Measurements from ENCODE around the gene RNF39.
"Not testable (repeated sequence)": the region's sequence is repeated elsewhere in the genome, so short reads cannot be mapped to it uniquely, and the experiment has no call there.

RNF39 gene, protein sequence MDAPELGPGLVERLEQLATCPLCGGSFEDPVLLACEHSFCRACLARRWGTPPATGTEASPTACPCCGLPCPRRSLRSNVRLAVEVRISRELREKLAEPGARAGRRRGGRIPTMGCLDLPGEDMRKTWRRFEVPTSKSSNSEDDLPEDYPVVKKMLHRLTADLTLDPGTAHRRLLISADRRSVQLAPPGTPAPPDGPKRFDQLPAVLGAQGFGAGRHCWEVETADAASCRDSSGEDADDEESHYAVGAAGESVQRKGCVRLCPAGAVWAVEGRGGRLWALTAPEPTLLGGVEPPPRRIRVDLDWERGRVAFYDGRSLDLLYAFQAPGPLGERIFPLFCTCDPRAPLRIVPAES

DNA sequence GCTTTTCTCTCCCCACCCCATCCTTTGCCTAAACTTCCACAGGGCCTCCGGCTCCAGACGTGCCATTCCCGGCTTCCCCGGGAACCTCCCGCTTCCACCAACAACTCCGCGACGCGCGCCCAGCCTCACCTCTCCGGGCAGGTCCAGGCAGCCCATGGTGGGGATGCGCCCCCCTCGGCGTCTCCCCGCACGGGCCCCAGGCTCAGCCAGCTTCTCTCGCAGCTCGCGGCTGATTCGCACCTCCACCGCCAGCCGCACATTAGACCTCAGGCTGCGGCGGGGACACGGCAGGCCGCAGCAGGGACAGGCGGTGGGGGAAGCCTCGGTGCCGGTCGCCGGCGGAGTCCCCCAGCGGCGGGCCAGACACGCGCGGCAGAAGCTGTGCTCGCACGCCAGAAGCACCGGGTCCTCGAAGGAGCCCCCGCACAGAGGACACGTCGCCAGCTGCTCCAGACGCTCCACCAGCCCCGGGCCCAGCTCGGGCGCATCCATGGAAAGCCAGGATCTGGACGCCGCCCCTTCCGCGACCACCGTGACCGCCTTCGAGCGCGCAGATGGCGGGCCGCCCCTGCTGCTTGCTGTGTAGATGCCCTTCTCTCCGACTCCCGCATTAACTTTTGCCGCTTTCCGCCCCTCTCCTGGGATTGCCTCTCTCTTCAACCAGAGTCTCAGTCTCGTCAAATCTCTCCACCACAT lies at the start of gene RNF39:
TSS of gene RNF39 (minus strand) at position 676 of the 696 bp plus-strand sequence. CDS start at position 492, 184 bp downstream.
- DNase-seq (ENCODE audit: low read depth in 3 of 3, low spot score in 1 of 3) = no peak

DNA sequence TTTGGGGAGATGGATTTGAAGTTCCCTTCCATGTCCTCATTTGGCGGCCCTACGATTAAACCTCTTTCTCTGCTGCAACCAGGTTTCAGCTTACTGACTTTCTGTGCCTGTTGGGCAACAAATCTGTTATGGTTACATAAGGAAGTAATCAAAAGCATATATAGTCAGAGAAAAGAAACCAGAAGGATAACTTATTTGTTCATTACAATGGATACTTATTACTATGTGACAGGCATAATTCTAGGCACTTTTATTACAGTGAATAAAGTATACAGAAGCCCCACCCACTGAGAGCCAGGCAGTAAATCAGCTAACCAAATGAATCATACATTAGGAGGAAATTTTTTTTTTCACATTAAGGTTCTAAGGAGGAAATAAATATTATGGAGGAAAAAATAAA lies 46.9 kb upstream of the RNF39 start:
- no peak for DNase-seq (ENCODE audit: low read depth in 3 of 3, low spot score in 1 of 3)

DNA sequence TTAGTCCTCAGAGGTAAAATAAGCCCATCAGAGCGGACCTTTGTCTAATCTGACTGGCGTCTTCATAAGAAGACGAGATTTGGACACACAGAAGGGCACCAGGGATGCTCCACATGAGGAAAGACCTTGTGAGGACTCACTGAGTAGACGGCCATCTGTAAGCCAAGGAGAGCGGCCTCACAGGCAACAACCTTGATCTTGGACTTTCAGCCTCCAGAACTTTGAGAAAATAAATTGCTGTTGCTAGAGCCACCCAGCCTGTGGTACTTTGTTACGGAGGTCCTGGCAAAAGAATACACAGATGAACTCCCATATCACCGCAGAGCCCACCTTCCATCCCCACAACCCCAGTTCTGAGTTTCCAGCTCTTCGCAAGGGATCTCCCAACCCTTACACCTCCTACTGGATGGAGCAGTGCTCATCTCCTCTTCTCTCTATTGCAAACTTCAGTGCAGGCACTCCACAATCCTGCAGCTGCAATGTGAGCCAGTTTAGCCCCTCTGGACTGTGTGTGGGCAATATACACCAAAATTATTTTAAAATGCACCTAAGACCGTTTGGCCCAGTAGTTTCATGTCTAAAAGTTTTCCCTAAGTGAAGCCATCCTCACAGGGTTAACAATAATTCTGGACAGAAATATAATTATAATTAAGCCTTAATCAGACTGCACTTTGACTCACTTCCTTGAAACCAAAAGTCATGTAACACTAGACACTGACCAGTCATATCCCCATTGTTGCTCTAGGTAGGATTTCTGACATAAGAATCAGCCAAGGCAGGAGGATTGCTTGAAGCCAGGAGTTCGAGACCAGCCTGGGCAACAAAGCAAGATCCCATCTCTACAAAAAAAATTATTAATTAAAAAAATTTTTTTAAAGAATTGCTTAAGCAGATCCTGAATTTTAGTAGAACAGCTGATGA lies 46.1 kb upstream of the RNF39 start:
- DNase-seq (ENCODE audit: low read depth in 3 of 3, low spot score in 1 of 3) = no peak

DNA sequence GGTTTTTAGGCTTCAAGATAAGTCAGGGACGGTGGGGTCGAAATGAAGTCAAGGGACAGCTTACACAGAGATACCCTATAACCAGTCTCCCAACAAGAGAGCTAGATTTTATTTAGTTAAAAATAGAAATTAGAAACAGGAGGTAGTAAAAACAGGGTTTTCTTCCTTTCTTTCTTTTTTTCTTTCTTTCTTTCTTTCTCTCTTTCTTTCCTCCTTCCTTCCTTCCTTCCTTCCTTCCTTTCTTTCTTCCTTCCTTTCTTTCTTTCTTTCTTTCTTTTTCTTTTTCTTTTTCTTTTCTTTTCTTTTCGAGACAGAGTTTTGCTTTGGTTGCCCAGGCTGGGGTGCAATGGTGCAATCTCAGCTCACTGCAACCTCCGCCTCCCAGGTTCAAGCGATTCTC lies 43.1 kb upstream of the RNF39 start:
- not testable (repeated sequence) for DNase-seq (ENCODE audit: low read depth in 3 of 3, low spot score in 1 of 3)

DNA sequence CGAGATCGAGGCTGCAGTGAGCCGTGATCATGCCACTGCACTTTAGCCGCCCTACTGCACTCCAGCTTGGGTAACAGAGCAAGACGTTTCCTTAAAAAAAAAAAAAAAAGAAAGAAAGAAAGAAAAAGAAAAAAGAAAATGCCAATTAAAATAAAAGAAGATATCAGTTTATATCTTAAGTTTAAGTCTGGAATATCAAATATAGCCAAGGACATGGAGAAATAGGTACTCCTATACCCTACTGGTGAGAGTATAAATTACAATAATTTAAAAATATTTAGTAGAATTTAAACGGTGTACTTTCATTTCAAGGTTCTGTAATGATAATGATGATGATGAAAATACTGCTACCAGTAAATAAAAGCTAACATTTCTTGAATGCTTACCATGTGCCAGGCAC lies 41.2 kb upstream of the RNF39 start:
- DNase-seq (ENCODE audit: low read depth in 3 of 3, low spot score in 1 of 3) = no peak

DNA sequence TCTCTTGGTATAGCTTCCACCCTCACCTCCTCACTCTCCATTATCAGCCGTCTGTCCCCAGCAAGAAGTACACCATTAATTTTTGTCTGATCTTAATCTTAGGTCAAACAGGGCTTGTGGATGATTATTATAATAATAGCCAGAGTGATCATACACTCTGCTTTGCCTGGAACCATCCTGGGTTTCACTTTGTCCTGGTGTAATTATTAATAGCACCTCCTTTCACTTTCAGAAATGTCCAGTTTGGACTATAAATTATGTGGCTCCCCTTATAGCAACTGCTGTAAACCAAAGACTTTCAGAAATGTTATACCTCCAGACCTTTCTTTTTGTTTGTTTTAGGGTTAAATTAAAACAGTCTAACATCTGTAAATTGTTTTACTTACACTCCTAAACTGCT lies 38.3 kb upstream of the RNF39 start:
- DNase-seq (ENCODE audit: low read depth in 3 of 3, low spot score in 1 of 3) = no peak

DNA sequence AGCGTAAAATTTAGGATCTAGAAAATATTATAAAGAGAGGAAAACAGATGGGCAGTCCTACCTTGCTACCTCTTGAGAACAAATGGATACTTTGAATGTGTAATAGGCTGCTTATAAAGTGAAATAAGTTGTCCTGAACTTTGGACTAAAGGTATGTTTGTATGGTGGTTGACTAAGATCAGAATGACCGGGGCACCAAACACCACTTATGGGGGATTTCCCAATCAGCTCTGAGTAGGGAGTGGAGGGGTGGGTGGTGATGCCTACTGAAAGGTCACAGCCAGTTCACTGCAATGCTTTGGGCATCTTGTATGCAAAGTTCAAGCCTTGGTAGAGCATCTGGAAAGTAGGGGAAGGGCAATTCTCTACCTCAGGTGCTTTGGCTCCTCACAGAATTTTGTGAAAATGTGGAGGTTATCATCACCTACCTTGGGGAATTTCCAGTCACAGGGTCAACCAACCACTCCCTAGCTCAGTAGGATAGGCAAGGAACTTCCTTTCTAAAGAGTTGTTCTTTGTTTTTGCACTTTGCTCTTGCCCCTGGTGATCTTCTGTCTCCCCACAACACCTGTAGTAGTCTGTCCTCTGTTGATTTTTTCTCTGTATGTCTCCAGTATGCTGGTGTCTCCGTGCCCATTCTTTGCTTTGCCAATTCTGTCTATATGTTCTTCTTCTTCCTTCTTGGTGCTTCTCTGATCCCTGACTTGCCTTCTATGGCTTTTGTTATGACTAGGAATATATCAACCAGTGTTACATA lies 37.6 kb upstream of the RNF39 start, which contains the start of gene TRIM31:
TSS of gene TRIM31 (minus strand) at position 88 of the 757 bp plus-strand sequence. CDS start 285 bp downstream, outside the sequence.
- DNase-seq (ENCODE audit: low read depth in 3 of 3, low spot score in 1 of 3) = no peak

DNA sequence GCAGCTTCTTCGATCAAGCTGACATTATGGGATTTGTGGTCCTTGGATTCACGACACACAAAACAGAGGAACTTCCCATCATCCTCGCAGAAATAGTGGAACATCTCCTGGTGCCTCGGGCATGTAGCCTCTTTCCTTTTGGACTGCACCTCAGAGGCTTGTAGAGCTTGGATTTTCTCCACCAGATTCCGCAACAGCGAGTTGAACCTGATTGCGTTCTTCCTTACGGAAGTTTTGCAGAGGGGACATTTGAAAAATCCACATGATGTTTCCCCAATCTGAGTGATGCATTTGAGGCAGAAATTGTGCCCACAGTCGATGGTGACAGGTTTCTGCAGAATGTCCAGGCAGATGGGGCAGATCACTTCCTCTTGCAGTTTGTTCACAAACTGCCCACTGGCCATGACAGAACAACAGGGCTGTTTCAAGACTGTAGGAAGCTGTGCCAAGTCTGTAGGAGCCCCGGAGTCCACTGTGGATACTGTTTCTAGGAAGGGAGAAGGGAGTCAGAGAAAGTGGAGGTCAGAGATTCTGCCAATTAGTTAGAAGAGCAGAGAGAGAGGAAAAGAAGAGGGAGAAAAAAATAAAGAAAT lies 36.9 kb upstream of the RNF39 start:
- DNase-seq (ENCODE audit: low read depth in 3 of 3, low spot score in 1 of 3) = no peak

DNA sequence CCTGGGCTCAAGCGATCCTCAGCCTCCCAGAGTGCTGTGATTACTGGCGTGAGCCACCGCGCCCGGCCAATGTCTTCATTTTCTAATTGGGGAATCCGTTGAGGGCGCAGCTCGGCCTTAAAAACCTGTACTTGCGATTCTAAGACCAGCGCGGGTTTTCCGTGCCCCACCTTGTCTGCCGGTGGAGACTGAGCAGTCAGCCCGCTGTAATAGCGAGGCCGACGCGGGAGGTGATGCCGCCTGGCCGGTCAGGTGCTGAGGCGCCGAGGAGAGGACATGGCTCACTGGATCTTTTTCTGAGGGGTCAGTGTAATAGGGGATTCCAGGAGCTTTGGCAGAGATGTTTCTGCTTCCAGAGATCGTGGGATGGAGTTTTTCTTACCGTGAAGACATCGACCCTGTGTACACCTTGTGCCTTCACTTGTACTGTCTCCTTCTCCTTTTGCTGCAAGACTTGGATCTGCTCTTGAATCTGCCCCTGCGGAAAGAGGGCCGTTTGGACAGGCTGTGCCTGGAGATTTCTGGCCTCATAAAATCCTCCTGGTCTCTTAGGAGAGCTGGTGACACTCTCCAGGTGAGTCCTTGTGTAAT lies 35.8 kb upstream of the RNF39 start:
- DNase-seq (ENCODE audit: low read depth in 3 of 3, low spot score in 1 of 3) = no peak

DNA sequence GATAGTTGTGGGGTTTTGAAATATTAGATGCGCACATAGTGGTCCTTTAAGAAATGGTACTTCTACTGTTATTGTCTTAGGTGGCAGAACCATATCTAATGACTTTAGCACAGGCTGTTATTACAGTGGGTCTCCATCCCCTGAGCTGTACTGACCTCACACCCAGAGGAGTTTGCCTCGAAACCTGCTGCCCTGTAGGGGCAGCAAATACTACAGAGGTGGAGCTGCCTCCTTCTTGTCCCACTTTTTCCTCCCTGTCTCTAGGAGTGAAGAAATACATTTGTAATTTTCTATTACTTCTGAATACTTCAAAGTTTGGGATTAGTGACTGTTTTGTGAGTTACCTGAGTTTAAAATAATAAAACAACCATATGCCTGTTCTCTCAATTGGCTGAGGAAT lies 29.1 kb upstream of the RNF39 start:
- no peak for DNase-seq (ENCODE audit: low read depth in 3 of 3, low spot score in 1 of 3)

DNA sequence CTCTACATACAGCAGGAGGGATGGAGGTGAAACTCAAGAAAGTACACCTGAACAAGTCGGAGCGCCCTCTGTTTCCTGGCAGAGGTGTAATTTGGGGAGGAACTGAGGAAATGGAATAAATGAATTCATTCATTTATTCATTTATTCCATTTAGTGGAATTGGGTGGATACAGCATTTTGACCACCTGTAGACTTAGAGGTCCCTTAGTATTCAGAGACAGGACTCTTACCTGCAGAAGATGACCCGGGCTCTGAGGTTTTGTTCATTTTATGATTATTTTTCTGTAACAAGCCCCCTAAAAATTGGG lies 28.3 kb upstream of the RNF39 start:
- DNase-seq (ENCODE audit: low read depth in 3 of 3, low spot score in 1 of 3) = no peak

DNA sequence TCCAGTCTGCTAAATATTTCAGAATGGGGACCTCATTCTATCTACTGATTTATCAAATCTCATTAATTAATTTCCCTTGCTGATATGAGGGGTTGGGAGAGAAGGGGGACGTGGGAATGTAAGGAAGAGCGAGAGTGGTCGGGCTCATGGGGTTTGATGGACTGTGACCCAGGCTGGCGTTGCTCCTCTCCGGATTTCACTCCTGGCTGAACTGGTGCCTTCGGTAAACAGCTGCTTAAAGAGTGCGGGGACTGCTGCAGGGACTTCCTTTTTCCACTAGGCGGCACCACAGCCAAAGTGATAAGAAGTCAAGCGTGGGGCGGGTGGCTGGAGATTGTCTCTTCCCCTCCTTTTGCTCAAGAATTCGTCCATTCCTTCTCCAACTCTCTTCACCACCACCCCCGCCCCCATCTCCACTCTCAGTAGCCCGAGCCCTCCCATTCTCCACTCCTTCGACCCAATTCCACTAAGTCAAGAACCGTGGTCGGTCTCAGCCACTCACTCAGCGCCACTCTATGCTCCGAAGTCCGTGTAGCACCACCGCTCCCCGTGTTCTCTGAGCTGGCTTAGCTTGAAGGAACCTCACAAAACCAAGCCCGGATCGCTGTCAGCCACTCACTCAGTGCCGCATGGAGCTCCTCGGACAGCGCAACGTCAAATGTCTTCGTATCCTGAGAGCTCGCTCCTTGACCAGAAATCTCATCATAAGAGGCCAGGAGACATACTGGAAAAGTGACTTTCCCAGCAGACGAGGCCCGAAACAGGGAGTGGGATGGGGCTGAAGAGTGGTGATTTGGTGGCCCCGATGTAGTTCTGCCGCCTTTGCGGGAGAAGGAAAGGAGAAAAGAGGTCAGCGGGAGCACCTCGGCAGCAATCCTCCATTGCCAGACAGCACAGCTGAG lies 27.7 kb upstream of the RNF39 start:
- peak; percentile 57 to 68 (median 62) for DNase-seq (ENCODE audit: low read depth in 3 of 3, low spot score in 1 of 3)

DNA sequence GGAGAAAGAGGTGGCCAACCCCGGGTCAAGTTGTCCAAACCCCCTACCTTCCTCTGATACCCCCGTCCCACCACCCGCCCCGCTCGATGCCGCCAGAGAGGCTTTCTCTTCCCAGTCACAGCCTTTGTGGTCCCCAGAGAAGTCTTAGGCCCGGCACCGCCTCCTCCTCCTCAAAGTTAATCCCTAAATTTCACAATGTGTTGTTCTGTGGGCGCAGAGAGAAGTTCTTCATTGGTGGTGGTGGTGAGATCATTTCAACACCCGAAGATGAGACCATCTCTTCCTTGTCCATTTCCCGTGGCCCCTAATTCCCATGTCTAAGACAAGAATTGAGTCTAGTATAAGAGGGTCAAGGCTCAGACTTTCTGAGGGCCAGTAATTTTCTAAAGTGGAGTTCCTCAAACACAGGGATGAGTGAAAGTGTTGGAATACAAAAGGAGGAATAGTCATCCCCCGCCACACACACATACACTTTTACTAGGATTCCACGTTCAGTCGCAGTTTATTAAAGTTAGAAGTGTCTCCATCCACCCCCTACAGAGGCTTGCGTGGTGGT lies 26.9 kb upstream of the RNF39 start:
- DNase-seq (ENCODE audit: low read depth in 3 of 3, low spot score in 1 of 3) = no peak

DNA sequence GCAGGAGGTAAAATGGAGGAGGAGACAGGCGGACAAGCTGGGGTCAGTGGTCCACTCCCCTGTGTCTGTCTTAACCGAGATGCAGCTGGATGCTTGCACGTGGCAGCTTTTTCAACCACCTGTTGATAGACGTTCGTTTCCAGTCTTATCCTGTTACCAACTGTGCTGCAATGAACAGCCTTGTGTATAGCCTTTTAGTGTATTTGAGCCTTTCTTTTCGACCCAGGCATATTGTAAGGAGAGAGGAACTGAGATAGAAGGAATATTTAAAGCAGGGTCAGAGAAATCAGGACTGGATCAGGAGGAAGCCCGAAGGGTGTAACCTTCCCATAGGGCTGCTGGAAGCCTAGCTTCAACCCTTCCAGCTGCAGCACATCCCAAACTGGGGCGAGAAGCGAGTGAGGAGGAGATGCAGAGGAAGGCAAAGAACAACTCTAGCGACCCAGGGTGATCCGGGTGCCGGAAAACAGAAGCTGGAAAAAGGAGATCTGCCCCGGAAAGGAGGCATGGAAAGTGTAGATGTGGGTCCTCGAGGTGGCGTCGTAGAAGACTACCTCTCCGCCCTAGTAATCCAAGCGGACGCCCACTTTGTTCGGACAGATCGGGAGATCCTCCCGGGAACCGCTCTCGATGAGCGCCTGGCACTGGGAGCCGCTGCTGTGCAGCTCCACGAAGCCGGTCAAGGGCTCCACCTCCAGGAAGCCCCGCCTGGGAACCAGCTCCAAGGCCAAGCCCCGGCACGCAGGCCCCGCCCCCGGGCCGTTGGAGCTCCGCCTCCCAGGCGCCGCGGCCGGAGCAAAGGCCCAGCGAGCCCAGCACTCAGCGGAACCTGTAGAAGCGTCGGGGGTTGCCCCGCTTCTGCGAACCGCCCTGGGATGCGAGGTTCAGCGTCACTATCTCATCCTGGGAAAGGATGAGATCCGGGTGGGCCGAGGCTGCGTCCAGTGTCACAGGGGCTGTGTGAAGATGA lies 26.2 kb upstream of the RNF39 start:
- peak; percentile 10 to 46 (median 15) for DNase-seq (ENCODE audit: low read depth in 3 of 3, low spot score in 1 of 3)

DNA sequence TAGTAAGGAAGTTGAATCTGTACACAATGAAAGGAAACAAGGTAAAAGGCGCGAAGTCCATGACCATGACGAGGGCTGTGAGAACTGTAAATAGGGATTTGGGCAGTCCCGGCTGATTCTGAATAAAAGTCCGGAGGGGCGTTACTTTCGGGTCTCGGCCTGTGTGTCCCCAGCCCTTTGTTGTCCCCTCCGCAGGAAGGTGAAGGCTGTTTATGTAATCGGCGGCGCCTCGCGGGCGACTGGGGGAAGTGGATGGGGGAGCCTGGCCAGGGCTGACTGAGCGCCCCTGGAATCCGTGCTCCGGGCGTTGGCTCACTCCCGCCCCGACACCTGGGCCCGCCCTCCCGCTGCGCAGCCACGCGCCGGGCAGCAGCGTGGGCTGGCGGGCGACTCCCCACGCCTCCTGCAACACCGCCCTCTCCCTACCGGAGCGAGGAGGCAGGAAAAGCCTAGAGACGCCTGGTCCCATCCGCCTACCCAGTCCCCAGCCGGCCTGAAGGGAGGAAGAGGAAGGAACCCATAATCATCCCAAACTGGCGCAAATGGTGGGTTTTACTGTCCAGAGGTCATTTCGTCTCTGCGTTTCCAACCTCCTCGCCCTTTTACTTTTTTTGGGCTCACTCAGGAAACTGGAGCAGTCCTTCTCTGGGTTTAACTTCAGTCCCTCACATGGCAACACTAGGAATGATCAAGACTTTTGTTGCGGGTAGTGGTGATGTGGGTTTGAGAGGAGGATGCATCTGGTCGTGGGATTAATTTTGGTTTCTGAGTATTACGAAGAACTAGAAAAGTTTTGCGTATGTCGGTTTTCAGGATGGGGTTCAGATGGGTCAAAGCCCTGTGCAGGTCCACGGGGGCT lies 25.2 kb upstream of the RNF39 start:
- DNase-seq (ENCODE audit: low read depth in 3 of 3, low spot score in 1 of 3) = no peak

DNA sequence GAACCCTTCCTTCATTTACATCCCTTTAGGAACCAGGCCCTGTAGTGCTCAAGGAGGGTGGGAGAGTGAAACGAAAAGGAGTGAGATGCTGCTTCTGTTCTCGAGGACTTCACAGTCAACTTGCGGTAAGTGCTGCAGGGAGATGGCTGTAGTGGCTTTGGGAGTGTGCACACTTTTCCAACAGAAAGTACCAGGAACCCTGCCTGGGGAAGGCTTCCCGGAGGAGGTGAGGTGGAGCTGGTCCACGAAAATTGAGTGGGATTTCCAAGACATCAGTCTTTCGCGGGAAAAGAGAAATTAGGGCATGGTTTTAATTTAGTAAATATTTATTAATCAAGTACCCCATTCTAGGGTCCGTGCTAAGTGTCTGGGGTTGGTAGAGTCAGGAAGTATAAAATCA lies 24.6 kb upstream of the RNF39 start:
- DNase-seq (ENCODE audit: low read depth in 3 of 3, low spot score in 1 of 3) = no peak

Measured in stimulated activated CD4-positive, alpha-beta T cell treated with anti-CD3 and anti-CD28 coated beads, TNF-alpha, amount 100 ng/mL, for 1 hour (primary cell).